ENCODE measurements around the gene PIGW. TPM values are rescaled to one million over a fixed set of nuclear protein-coding genes. Genes with fewer than 3 reads are reported as not detected.
A peak's percentile ranks its signal among the peaks of the same experiment; 100 is the strongest.

The PIGW gene
- total and polyA plus RNA-seq, 9 of the 15 experiments (the other 6 are each of a cell fraction or from before 2014, with no cell fraction given): 9.5 to 33.9 (median 21.2) TPM

- TF ChIP-seq AFF1 (IDR thresholded peaks at IDR 0.05; ENCODE audit: low read depth in 1 of 2, partially characterized antibody in 2 of 2) (peak in 1 of 2 experiments; percentile 47), ZNF124 (CRISPR knock-in tag; IDR thresholded peaks at IDR 0.05) (no peak), HDAC2 (IDR thresholded peaks at IDR 0.05) (peak; percentile 39; the same call in 1 of the 2 replicates), PHF8 (IDR thresholded peaks at IDR 0.05; ENCODE audit: borderline replicate concordance, low read length) (peak; percentile 38; the same call in 1 of the 2 replicates), KLF13 (tag; IDR thresholded peaks at IDR 0.05; ENCODE audit: borderline replicate concordance, low read depth) (no peak), BMI1 (IDR thresholded peaks at IDR 0.05; ENCODE audit: low read length) (no peak), ETV1 (tag; conservative IDR thresholded peaks at IDR 0.05; ENCODE audit: low read depth) (peak; percentile 65), CBX3 (IDR thresholded peaks at IDR 0.05; ENCODE audit: borderline replicate concordance in 1 of 2, low read length in 2 of 2) (0 out of 3 replicates have a peak, but pooled peaks of 1 of the 2 experiments have one; percentile 24), MGA (IDR thresholded peaks at IDR 0.05) (peak; percentile 34), DMBX1 (CRISPR knock-in tag; IDR thresholded peaks at IDR 0.05; ENCODE audit: borderline replicate concordance) (peak; percentile 51)
Observed at GRCh38 chr17:36533935-36534839, 600 bp upstream of the PIGW start (continued).
